Right ventricle myocardium superior (tissue), 1 donor: Measurements from ENCODE around the gene SPINK6. TPM values are rescaled to one million over a fixed set of nuclear protein-coding genes. Genes with fewer than 3 reads are reported as not detected.
A peak's percentile ranks its signal among the peaks of the same experiment; 100 is the strongest.

Source experiments
- ATAC-seq: fragments of 200-7000 bp; cut with Tn5 transposase; one replicate; pipeline ENCODE4 v1.9.1; 2020; ENCODE audit warnings: mild to moderate bottlenecking; ENCODE audit not compliant: poor library complexity
- DNase-seq: peaks from one replicate; pipeline ENCODE4 v3.0.0-alpha.2; 2020
- intact Hi-C: fragments of 100-400 bp; cut with DNase I; formaldehyde crosslinking; loops from one replicate; pipeline ENCODE4 v1.11.2; 2022
- long read RNA-seq: library from polyadenylated mRNA; unstranded; transcript quantifications from one replicate; pipeline ENCODE4 v2.0.0, GENCODE V29; 2021
- total RNA-seq: library from RNA; stranded (reverse); fragmentation: NEBNext Ultra II Directional; extraction: Animal tissue kit (Norgen Biotek cat#: 25700); gene quantifications from one replicate; pipeline ENCODE4 v1.2.1, GENCODE V29; 2021
- donor health status: DM: no; HTN: yes; CAD: no; lungs with severe emphysema.

SPINK6 gene, protein sequence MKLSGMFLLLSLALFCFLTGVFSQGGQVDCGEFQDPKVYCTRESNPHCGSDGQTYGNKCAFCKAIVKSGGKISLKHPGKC
- not detected for total RNA-seq
- long read RNA-seq, result 0 reads

DNA sequence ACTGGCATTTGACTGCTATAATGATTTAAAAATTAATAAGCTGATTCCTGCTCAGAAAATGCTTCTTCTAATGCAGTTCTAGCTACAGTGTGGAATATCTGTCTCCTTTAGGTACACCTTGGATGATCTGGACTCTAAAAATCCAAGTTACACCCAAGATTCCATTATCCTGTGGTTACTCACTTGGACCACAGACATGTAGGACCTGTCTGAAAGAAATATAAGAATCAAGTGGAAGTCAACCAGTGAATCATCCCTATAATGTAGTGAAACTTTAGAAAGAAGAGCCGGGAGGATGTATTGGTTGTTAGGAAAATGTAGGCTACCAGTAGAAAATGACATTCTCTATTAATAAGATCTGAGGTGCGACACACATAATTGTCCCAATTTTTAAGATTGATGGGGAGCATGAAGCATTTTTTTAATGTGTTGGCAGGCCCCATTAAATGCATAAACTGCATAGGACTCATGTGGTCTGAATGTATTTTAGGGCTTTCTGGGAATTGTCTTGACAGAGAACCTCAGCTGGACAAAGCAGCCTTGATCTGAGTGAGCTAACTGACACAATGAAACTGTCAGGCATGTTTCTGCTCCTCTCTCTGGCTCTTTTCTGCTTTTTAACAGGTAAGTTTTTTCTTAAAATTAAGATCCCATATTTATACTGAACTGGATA lies at the start of gene SPINK6:
TSS of gene SPINK6 (plus strand) at position 512 of the 673 bp plus-strand sequence. CDS start at position 567, 55 bp downstream.
- ATAC-seq (no peak), DNase-seq (no peak)
- intact Hi-C loops, result no loop called here

DNA sequence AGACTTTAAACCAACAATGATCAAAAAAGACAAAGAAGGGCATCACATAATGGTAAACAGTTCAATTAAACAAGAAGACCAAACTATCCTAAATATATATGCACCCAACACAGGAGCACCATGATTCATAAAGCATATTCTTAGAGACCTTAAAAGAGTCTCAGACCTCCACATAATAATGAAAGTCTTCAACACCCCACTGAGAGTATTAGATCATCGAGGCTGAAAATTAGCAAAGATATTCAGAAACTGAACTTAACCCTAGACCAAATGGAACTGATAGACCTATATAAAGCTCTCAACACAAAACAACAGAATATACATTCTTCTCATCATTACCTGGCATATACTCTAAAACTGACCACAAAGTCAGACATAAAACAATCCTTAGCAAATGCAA lies 46.2 kb upstream of the SPINK6 start:
- no peak for ATAC-seq
- intact Hi-C loops, result no loop called here
- DNase-seq, result no peak

DNA sequence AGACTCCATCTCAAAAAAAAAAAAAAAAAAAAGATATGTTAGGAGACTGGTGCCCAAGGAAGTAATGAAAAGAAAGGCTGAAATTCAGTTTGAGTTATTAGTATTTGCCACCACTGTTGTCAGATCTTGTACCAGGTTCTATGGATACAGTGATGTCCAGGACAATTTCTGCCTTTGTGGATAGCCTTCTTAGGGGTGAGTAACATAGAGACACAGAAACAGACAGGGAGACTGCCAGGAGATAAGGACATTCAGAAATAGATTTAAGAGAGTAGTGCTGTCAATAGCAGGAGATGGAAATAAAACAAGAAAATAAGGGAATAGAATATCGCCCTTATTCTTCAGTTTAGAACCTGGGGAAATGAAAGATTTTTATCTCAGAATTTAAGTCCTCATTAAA lies 40.8 kb upstream of the SPINK6 start:
- ATAC-seq (peak; percentile 77), DNase-seq (no peak)
- intact Hi-C loops, result no loop called here

DNA sequence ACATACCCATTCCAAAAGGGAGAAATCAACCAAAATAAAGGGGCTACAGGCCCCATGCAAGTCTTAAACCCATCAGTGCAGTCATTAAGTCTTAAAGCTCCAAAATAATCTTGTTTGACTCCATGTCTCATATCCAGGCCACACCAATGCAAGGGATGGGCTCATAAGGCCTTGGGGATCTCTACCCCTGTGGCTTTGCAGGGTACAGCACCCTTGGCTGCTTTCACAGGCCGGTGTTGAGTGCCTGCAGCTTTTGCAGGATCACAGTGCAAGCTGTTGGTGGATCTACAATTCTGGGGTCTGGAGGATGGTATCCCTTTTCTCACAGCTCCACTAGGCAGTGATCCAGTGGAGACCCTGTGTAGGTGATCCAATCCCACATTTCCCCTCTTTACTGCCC lies 39.5 kb upstream of the SPINK6 start:
- DNase-seq, result no peak
- ATAC-seq, result no peak
- intact Hi-C loops, result no loop called here

DNA sequence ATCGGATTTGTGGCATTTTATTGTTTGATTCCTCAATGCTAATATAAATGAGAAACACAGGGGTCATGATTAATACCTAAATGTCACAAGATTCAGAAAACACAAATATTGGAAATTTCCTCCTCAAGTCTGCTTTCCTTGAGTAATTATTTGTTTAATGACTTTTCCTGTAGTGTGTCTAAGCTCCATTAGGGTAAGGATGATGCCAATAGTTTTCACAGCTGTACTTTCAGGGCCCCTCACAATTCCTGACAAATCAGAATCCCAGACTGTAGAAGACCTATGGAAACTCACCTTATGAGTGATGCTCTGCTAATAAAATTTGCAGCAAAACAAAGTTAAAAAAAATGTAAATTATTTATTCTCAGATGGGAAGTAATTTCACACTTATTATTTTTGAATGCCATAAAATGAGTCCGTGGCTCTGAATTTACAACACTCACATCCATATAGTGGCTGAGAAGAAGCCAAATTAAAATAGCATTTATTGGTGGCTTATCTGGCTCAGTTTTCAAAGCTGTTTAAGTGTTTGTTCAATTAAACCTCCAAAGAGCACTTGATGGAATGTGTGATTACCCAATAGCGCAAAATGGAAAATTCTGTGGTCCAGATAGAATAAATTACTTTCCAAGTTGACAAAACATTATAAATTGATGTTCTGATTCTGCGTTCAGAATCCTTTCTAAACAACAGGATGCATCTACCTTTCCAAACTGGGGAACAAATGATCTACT lies 36.1 kb upstream of the SPINK6 start:
- intact Hi-C loops, result no loop called here
- no peak for ATAC-seq
- DNase-seq, result no peak

DNA sequence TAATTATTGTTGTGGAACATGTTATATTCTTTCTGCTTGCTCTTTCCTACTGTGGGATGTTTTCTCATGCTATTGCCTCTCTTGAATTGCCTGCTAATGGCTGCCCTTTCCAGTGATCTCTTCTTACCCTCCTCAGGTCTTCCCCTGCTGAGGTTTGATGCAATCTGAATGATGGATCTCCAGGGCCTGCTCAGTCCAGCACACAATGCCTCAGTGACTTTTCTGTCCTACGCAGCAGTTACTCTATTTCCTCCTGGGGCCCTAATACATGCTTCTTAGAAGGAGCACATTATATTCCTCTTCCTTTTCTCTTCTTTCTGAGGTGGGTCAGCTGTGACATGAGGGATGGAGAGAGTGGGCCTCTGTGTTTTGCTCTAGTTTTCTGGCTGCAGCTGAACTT lies 34.6 kb upstream of the SPINK6 start, which contains the start of gene SPINK14:
TSS of gene SPINK14 (plus strand) at position 301 of the 400 bp plus-strand sequence. CDS start 1,187 bp downstream, outside the sequence.
- ATAC-seq (no peak), DNase-seq (no peak)
- intact Hi-C loops, result no loop called here

GRCh38 chr5:148172377-148172776 lies 30.5 kb upstream of the SPINK6 start:
- DNase-seq (no peak), ATAC-seq (no peak)
- intact Hi-C loops, result no loop called here

- DNase-seq, result no peak
- intact Hi-C loops, result no loop called here
- no peak for ATAC-seq
These were observed 26.4 kb upstream of the SPINK6 start for GRCh38 chr5:148176480-148176879.

GRCh38 chr5:148177207-148177606 lies 25.6 kb upstream of the SPINK6 start:
- intact Hi-C loops, result no loop called here
- DNase-seq (no peak), ATAC-seq (no peak)

DNA sequence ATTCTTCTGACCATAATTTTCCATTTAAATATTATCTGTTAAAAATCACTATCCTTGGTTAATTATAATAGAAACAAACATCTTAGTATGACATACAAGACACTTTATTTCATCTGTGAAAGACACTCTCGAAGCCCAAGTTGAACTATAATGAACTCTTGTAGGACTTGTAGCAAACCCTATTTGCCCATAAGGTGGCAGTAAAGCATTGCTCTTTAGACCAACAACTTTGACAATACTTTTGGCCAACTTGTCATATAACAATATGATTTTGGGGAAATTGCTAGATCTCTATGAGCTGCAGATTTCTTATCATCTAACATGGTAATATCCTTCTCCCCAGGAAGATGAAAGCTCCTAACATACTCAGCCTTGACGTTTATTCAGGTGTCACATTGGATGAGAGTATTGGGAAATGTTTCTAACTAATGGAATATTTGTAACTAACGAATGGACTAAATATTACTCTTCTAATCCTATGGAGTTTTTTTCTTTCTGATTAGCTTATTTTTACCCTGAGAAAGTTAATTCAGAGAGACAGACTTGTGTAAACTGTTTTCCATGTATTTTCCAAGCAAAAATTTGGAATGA lies 23.5 kb upstream of the SPINK6 start:
- ATAC-seq (peak; percentile 78), DNase-seq (no peak)
- intact Hi-C loops, result no loop called here

DNA sequence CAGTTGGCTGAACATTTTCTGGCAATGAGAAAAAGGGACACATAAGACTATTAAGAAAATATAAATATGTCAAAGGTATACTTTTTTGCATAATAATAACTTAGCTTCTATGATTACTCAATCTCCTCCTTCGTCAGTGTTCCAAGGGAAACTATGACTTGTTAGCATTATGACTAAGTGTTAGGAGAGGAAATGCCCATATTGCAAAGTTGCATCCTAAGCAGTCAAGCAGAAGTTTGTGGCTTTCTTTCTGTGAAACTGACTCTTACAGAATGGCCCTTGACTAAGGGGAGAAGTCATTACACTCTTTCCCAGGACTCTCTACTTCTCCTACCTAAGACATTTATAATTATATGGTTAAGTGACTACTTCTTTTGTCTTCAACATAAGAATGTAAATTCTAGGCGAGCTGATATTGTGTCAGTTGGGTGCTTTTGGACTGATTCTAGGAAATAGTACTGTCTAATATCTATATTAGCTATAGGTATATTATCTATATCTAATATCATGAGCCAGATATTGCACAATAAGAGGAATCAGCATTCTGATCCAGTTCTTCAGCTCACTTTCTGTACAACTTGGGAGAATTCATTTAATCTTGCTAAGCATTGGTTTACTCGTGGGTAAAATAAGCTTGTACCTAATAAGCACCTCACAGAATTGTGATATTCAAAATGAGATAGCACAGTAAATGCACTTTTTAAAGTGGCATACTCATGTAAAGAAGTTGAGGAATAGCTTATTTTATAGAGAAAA lies 16.4 kb upstream of the SPINK6 start:
- intact Hi-C loops, result no loop called here
- DNase-seq (no peak), ATAC-seq (peak; percentile 63)

- no peak for DNase-seq
- ATAC-seq, result no peak
- intact Hi-C loops, result no loop called here
These were observed 11.8 kb upstream of the SPINK6 start for GRCh38 chr5:148191010-148191409.

DNA sequence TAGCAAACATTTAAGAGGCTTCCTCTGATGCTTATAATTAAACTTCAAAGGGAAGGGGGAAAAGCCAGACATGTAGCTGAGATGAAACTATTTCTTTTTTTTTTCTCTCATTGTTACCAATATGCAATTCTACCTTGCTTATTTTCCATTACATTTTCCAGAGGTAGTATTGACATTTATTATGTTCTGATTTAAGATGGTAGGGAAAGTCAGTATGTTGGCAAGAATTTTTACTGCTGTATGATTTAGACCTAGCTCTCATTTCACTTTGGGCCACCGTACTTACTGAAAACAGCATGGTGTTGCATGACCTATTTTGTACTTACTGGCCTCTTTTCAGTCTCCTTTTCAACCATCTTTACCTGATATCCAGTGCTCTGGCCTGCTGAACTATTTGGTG lies 9.6 kb upstream of the SPINK6 start:
- no peak for ATAC-seq
- intact Hi-C loops, result no loop called here
- DNase-seq, result no peak

- no peak for ATAC-seq
- DNase-seq, result no peak
- intact Hi-C loops, result no loop called here
These were observed 1.7 kb upstream of the SPINK6 start for GRCh38 chr5:148201151-148201550.

DNA sequence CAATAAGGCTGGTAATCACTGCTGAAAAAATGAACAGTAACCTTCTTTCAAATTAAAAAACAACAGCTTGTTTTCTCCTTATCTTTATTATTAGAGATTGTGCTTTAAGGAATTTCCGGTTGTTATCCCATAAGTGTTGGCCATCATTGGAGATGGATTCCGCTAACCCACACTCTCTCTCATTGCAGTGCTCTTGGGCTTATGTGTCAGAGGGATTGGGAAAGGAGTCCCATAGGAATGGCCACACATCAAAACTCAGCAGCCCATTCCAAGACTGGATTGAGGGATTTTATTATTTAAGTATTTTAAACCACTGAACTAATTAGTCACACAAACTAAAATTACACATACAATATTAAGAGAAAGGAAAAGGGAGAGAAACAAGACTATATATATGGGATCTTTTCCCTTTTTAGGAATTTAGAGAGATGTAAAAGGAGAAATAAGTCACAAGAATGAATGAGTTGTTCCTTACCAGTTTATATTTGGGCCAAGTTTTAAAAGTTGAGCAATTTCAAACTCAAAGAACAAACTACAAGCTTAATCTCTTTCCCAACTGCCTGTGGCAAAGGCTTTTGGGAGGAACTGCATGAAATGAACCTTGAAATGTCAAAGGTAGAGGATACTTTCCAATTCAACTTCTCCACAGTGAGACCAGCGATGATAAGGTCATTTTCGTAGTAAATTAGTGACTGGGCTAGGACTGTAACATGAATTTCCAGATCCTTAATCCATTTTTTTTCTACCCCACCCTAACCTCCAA lies 2.4 kb downstream of the SPINK6 start:
- intact Hi-C loops, result no loop called here
- ATAC-seq (peak; percentile 80), DNase-seq (peak; percentile 22)

GRCh38 chr5:148205865-148206264 lies 3.0 kb downstream of the SPINK6 start:
- intact Hi-C loops, result no loop called here
- ATAC-seq, result no peak
- DNase-seq, result no peak

DNA sequence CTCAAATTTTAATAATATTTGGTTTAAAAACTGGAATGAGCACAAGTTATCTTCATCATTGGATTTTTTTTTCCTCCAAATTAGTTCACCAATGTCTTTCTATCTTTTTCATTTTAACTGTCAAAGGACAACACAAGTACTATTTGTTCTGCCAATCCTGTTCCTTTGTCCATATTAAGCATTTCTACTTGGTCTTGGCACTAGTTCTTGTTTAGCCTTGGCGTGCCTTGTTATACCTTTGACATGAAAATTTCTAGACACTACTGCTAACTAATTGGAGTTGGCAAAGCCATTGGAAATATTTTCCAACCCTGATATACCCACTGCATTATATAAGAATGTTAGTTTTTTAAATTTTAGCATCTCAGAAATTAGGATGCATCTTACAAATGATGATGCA lies 3.8 kb downstream of the SPINK6 start:
- intact Hi-C loops, result no loop called here
- peak; percentile 67 for ATAC-seq
- DNase-seq, result no peak

- ATAC-seq, result no peak
- DNase-seq, result no peak
These were observed 5.4 kb downstream of the SPINK6 start for GRCh38 chr5:148208226-148208625.

More at GRCh38 chr5:148208226-148208625, 5.4 kb downstream of the SPINK6 start:
- intact Hi-C loops, result no loop called here
